Vagina (tissue), 2 donors: Measurements from ENCODE around the gene CAPN13. TPM values are rescaled to one million over a fixed set of nuclear protein-coding genes. Genes with fewer than 3 reads are reported as not detected.

ENCODE experiments used
- DNase-seq, 2 donors: peaks; one replicate each; pipeline ENCODE4 v3.0.0-alpha.2; 2017; ENCODE audit errors: extremely low spot score in 2 of 2
- H3K27ac ChIP-seq: fragments of 200-600 bp; sonication (generic); one replicate; pipeline ENCODE4 v1.5.1; 2019
- H3K27me3 ChIP-seq: fragments of 200-600 bp; sonication (generic); one replicate; pipeline ENCODE4 v1.5.1; 2019
- H3K36me3 ChIP-seq, 2 donors: fragments of 200-600 bp; sonication (generic); one replicate each; pipeline ENCODE4 v1.5.1; 2017 to 2019
- H3K4me1 ChIP-seq: fragments of 200-600 bp; sonication (generic); one replicate; pipeline ENCODE4 v1.5.1; 2019
- H3K4me3 ChIP-seq, 2 donors: fragments of 200-600 bp; sonication (generic); 1 replicate in 1 of 2; 2 replicates in 1 of 2; pipeline ENCODE4 v1.5.1; 2016 to 2019
- H3K9me3 ChIP-seq: fragments of 200-600 bp; sonication (generic); one replicate; pipeline ENCODE4 v1.5.1; 2019
- POLR2A ChIP-seq, 2 donors: fragments of 450-650 bp; IDR thresholded peaks; one replicate each; pipeline ENCODE4 v1.6.1; 2017; ENCODE audit warnings: antibody characterized with exemption in 2 of 2, mild to moderate bottlenecking in 2 of 2, moderate library complexity in 2 of 2
- POLR2AphosphoS5 ChIP-seq, 2 donors: sonication (generic); formaldehyde crosslinking; IDR thresholded peaks; one replicate each; pipeline ENCODE4 v1.9.0; 2017; ENCODE audit warnings: antibody characterized with exemption in 2 of 2, mild to moderate bottlenecking in 2 of 2, low read depth in 1 of 2; ENCODE audit not compliant: insufficient read depth in 1 of 2
- intact Hi-C: fragments of 100-400 bp; cut with DNase I; formaldehyde crosslinking; loops from one replicate; pipeline ENCODE4 v1.15.1; 2023
- total RNA-seq: library from RNA; depleted of rRNA; stranded (reverse); fragments of >200 nt; gene quantifications from one replicate; pipeline ENCODE4 v1.2.3, GENCODE V29; 2016
- TF ChIP-seq, protein P1 (sequence below), 3 experiments: fragments of 450-650 bp in 2 of 3; fragments of 200-600 bp in 1 of 3; sonication (generic) in 1 of 3; IDR thresholded peaks; one replicate each; pipeline ENCODE4 v1.5.1; 2017 to 2019; ENCODE audit warnings: antibody characterized with exemption in 3 of 3, mild to moderate bottlenecking in 2 of 3, moderate library complexity in 2 of 3

The CAPN13 gene
- total RNA-seq, 1 donor from 2014 or later, result not detected

- Histone ChIP-seq H3K4me3 (no peak overlapping the region), H3K27ac (no peak overlapping the region), H3K36me3 (no peaks in the 10 kb centered on the region), H3K4me1 (peaks cover 16% of the 10 kb centered on the region), H3K27me3 (no peaks in the 10 kb centered on the region), H3K9me3 (no peaks in the 10 kb centered on the region)
- intact Hi-C loops, result loop anchor here (10.0 kb wide), 2 partner anchors 464 to 614 kb away; no protein-coding TSS in a partner anchor
- DNase-seq, result peak in 1 of 2 donors; percentile 55
- TF ChIP-seq POLR2A (IDR thresholded peaks at IDR 0.05) (no peak), POLR2AphosphoS5 (IDR thresholded peaks at IDR 0.05; ENCODE audit: insufficient read depth in 1 of 2, low read depth in 1 of 2) (no peak)
- TF ChIP-seq, protein P1, sequence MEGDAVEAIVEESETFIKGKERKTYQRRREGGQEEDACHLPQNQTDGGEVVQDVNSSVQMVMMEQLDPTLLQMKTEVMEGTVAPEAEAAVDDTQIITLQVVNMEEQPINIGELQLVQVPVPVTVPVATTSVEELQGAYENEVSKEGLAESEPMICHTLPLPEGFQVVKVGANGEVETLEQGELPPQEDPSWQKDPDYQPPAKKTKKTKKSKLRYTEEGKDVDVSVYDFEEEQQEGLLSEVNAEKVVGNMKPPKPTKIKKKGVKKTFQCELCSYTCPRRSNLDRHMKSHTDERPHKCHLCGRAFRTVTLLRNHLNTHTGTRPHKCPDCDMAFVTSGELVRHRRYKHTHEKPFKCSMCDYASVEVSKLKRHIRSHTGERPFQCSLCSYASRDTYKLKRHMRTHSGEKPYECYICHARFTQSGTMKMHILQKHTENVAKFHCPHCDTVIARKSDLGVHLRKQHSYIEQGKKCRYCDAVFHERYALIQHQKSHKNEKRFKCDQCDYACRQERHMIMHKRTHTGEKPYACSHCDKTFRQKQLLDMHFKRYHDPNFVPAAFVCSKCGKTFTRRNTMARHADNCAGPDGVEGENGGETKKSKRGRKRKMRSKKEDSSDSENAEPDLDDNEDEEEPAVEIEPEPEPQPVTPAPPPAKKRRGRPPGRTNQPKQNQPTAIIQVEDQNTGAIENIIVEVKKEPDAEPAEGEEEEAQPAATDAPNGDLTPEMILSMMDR (IDR thresholded peaks at IDR 0.05), result no peak
These were observed 96.8 kb downstream of the CAPN13 start for GRCh38 chr2:30710461-30710860.

DNA sequence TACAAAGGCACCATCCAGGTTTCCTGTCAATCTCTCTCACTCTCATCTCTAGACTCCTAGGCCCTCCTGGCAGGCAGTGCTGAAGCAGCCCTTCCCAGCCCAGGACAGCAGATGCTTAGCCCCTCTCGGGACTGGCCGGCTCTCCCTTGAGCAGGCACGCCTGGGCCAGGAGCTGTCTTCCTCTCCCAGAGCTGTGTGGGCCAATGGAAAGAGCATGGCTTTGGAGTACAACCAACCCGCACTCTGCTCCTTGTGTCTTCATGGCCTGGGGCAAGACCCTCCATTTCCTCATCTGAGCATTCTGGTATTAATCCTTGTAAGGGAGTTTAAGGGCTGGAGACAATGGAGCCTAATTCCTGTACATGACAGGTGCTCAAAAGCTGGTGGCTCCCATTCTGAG, 97.2 kb downstream of the CAPN13 start:
- no peaks in the 10 kb centered on the region for H3K9me3 ChIP-seq
- no peak overlapping the region for H3K4me3 ChIP-seq
- TF ChIP-seq POLR2A (IDR thresholded peaks at IDR 0.05) (no peak), POLR2AphosphoS5 (IDR thresholded peaks at IDR 0.05; ENCODE audit: insufficient read depth in 1 of 2, low read depth in 1 of 2) (no peak)
- TF ChIP-seq, protein P1 (IDR thresholded peaks at IDR 0.05), result no peak
- DNase-seq, result peak; percentile 75 to 95
- H3K27ac ChIP-seq, result no peak overlapping the region
- H3K36me3 ChIP-seq, result no peaks in the 10 kb centered on the region
- H3K27me3 ChIP-seq, result no peaks in the 10 kb centered on the region
- H3K4me1 ChIP-seq, result peaks cover 16% of the 10 kb centered on the region
- intact Hi-C loops, result loop anchor here (10.0 kb wide), 2 partner anchors 465 to 615 kb away; no protein-coding TSS in a partner anchor

DNA sequence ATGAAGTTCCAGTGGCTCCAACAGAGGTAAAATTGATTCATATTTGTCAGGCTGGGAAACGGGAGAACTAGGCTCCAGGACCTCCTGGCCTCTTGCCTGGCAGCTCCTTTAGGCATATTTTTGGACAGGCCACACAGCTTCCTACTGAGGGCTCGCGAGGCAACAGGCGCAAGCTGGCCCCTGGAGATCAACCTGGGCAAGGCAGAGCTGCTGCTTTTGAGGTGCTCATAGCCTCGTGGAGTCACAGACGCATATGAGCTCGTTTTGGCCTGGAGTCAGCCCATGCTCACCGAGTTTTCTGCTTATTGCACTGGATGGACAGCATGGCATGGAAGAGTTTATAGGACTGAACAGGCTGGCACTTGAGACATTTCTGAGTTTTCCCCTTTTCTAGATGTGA, 97.7 kb downstream of the CAPN13 start:
- peak; percentile 64 to 87 for DNase-seq
- H3K27ac ChIP-seq, result peak overlapping the region; percentile 7
- H3K27me3 ChIP-seq, result no peaks in the 10 kb centered on the region
- no peaks in the 10 kb centered on the region for H3K9me3 ChIP-seq
- intact Hi-C loops, result loop anchor here (5.0 kb wide), 2 partner anchors 502 to 537 kb away; no protein-coding TSS in a partner anchor
- no peak overlapping the region for H3K4me3 ChIP-seq
- TF ChIP-seq POLR2AphosphoS5 (IDR thresholded peaks at IDR 0.05; ENCODE audit: insufficient read depth in 1 of 2, low read depth in 1 of 2), result no peak
- no peak for TF ChIP-seq POLR2A (IDR thresholded peaks at IDR 0.05)
- TF ChIP-seq, protein P1 (IDR thresholded peaks at IDR 0.05), result no peak
- H3K4me1 ChIP-seq, result peaks cover 16% of the 10 kb centered on the region
- no peaks in the 10 kb centered on the region for H3K36me3 ChIP-seq

GRCh38 chr2:30708491-30709290, 98.6 kb downstream of the CAPN13 start:
- H3K4me1 ChIP-seq, result peaks cover 16% of the 10 kb centered on the region
- H3K27ac ChIP-seq, result peak overlapping the region; percentile 7
- TF ChIP-seq, protein P1 (IDR thresholded peaks at IDR 0.05), result peak in 1 of 3 experiments; percentile 9
- TF ChIP-seq POLR2AphosphoS5 (IDR thresholded peaks at IDR 0.05; ENCODE audit: insufficient read depth in 1 of 2, low read depth in 1 of 2), result no peak
- H3K9me3 ChIP-seq, result no peaks in the 10 kb centered on the region
- no peaks in the 10 kb centered on the region for H3K27me3 ChIP-seq
- no peaks in the 10 kb centered on the region for H3K36me3 ChIP-seq
- H3K4me3 ChIP-seq, result no peak overlapping the region
- intact Hi-C loops, result loop anchor here (5.0 kb wide), 2 partner anchors 501 to 536 kb away; no protein-coding TSS in a partner anchor
- DNase-seq, result peak; percentile 77 to 87
